GM23338 (cell line): ENCODE measurements around the gene C1GALT1C1L. TPM values are rescaled to one million over a fixed set of nuclear protein-coding genes. Genes with fewer than 3 reads are reported as not detected.
"Not testable (repeated sequence)": the region's sequence is repeated elsewhere in the genome, so short reads cannot be mapped to it uniquely, and the experiment has no call there.

Experiments
- ATAC-seq: fragments of 200-7000 bp; cut with Tn5 transposase; 3 replicates; pipeline ENCODE4 v1.9.1; 2020
- DNase-seq: peaks from one replicate; pipeline ENCODE4 v3.0.0-alpha.2; 2015; ENCODE audit warnings: low spot score
- H2AFZ ChIP-seq: fragments of 200-600 bp; sonication (generic); 2 replicates; pipeline ENCODE4 v1.8.0; 2016; ENCODE audit warnings: antibody characterized with exemption, mild to moderate bottlenecking, moderate library complexity
- H3F3A ChIP-seq: fragments of 200-600 bp; sonication (generic); replicated peaks from 2 replicates; pipeline ENCODE4 v1.8.0; 2017; ENCODE audit warnings: antibody characterized with exemption, mixed run types, low read depth
- H3K27ac ChIP-seq: fragments of 200-600 bp; sonication (generic); 2 replicates; pipeline ENCODE4 v1.6.1; 2016; ENCODE audit warnings: low read depth
- H3K27me3 ChIP-seq: fragments of 200-600 bp; sonication (generic); 2 replicates; pipeline ENCODE4 v1.8.0; 2016; ENCODE audit warnings: mild to moderate bottlenecking, mixed run types, moderate library complexity; ENCODE audit not compliant: insufficient read depth
- H3K36me3 ChIP-seq: fragments of 200-600 bp; sonication (generic); 2 replicates; pipeline ENCODE4 v1.8.0; 2016; ENCODE audit warnings: mild to moderate bottlenecking; ENCODE audit not compliant: insufficient read depth
- H3K4me1 ChIP-seq: fragments of 200-600 bp; sonication (generic); 2 replicates; pipeline ENCODE4 v1.8.0; 2016; ENCODE audit warnings: mild to moderate bottlenecking, moderate library complexity; ENCODE audit not compliant: insufficient read depth
- H3K4me2 ChIP-seq: fragments of 200-600 bp; sonication (generic); 2 replicates; pipeline ENCODE4 v1.7.1; 2017; ENCODE audit warnings: mixed run types
- H3K4me3 ChIP-seq: fragments of 200-600 bp; sonication (generic); 2 replicates; pipeline ENCODE4 v1.6.1; 2016; ENCODE audit warnings: mixed run types
- H3K79me2 ChIP-seq: fragments of 200-600 bp; sonication (generic); replicated peaks from 2 replicates; pipeline ENCODE4 v1.8.0; 2017; ENCODE audit warnings: mild to moderate bottlenecking; ENCODE audit not compliant: insufficient read depth
- H3K9me2 ChIP-seq: fragments of 200-600 bp; sonication (generic); 2 replicates; pipeline ENCODE4 v1.8.0; 2017; ENCODE audit not compliant: insufficient read depth
- H4K20me1 ChIP-seq: fragments of 200-600 bp; sonication (generic); replicated peaks from 2 replicates; pipeline ENCODE4 v1.8.0; 2017; ENCODE audit warnings: mild to moderate bottlenecking; ENCODE audit not compliant: insufficient read depth
- H3K27ac Mint-ChIP-seq: 2 replicates; pipeline ENCODE4 v1.8.0; 2020; ENCODE audit warnings: inconsistent platforms, mild to moderate bottlenecking, moderate library complexity, mixed read lengths
- H3K27me3 Mint-ChIP-seq: 3 replicates; pipeline ENCODE4 v1.8.0; 2022; ENCODE audit warnings: low read depth, mild to moderate bottlenecking, moderate library complexity, mixed read lengths, inconsistent platforms; ENCODE audit not compliant: insufficient read depth, poor library complexity
- H3K36me3 Mint-ChIP-seq: 3 replicates; pipeline ENCODE4 v1.8.0; 2021; ENCODE audit warnings: low read depth, mild to moderate bottlenecking, inconsistent platforms, moderate library complexity, mixed read lengths
- H3K4me1 Mint-ChIP-seq: 3 replicates; pipeline ENCODE4 v1.8.0; 2020; ENCODE audit warnings: mild to moderate bottlenecking, inconsistent platforms, mixed read lengths
- H3K4me3 Mint-ChIP-seq: 3 replicates; pipeline ENCODE4 v1.8.0; 2021; ENCODE audit warnings: moderate library complexity, mild to moderate bottlenecking, inconsistent platforms, mixed read lengths
- H3K9me3 Mint-ChIP-seq: 3 replicates; pipeline ENCODE4 v1.8.0; 2020; ENCODE audit warnings: moderate library complexity, mild to moderate bottlenecking, inconsistent platforms, mixed read lengths
- CREB1 ChIP-seq: fragments of 250-450 bp; sonication (Bioruptor Pico); IDR thresholded peaks from 2 replicates; pipeline ENCODE4 v1.5.0; 2020; ENCODE audit warnings: low read depth, mild to moderate bottlenecking, moderate library complexity
- EZH2phosphoT487 ChIP-seq: fragments of 200-600 bp; sonication (generic); IDR thresholded peaks from one replicate; pipeline ENCODE4 v1.8.1; 2018; ENCODE audit warnings: antibody characterized with exemption; ENCODE audit not compliant: unreplicated experiment
- JUNB ChIP-seq: IDR thresholded peaks from one replicate; pipeline ENCODE4 v1.6.1; 2016; ENCODE audit warnings: antibody characterized with exemption; ENCODE audit not compliant: unreplicated experiment
- POLR2AphosphoS5 ChIP-seq: IDR thresholded peaks from 2 replicates; pipeline ENCODE4 v1.6.1; 2016; ENCODE audit warnings: antibody characterized with exemption, low read depth
- ZNF114 ChIP-seq: fragments of 250-450 bp; sonication (Bioruptor Pico); IDR thresholded peaks from 2 replicates; pipeline ENCODE4 v1.5.0; 2020; ENCODE audit warnings: mild to moderate bottlenecking, moderate library complexity
- ZNF331 ChIP-seq: fragments of 250-450 bp; sonication (Bioruptor Pico); IDR thresholded peaks from 2 replicates; pipeline ENCODE4 v1.5.0; 2020; ENCODE audit warnings: low read depth, mild to moderate bottlenecking, moderate library complexity
- ZNF462 ChIP-seq: fragments of 250-450 bp; sonication (Bioruptor Pico); IDR thresholded peaks from 2 replicates; pipeline ENCODE4 v1.5.0; 2020; ENCODE audit warnings: mild to moderate bottlenecking, moderate library complexity
- polyA plus RNA-seq: library from polyadenylated mRNA; unstranded; fragments of >200 nt; fragmentation: Nextera tagmentation; extraction: Ambion mirVana; gene quantifications from 2 replicates; pipeline ENCODE4 v1.2.1, GENCODE V29; 2016
- total RNA-seq: library from RNA; depleted of rRNA; stranded (reverse); fragments of >200 nt; shearing (Covaris generic); gene quantifications from 2 replicates; pipeline ENCODE4 v1.2.3, GENCODE V29; 2014

C1GALT1C1L gene
- total and polyA plus RNA-seq, 2 experiments from 2014 or later = 0.17 to 0.99 TPM

- not testable (repeated sequence) for H3K4me2 ChIP-seq, H3K4me3 Mint-ChIP-seq, H3K27me3 ChIP-seq, H3K4me1 ChIP-seq, H3K4me3 ChIP-seq, H3K36me3 Mint-ChIP-seq, H3K27ac ChIP-seq, H3K9me2 ChIP-seq, H3K36me3 ChIP-seq, H4K20me1 ChIP-seq, H3K4me1 Mint-ChIP-seq, H3K27me3 Mint-ChIP-seq, H3K79me2 ChIP-seq, H3K9me3 Mint-ChIP-seq, H2AFZ ChIP-seq, H3F3A ChIP-seq, ATAC-seq, H3K27ac Mint-ChIP-seq, DNase-seq
Observed at GRCh38 chr2:43698140-43698539, 21.9 kb upstream of the C1GALT1C1L start.

GRCh38 chr2:43692428-43692994, 16.3 kb upstream of the C1GALT1C1L start:
- Histone ChIP-seq H3K79me2 (no peaks in the 10 kb centered on the region), H3K9me2 (no peaks in the 10 kb centered on the region), H3K27me3 (no peaks in the 10 kb centered on the region), H4K20me1 (no peaks in the 10 kb centered on the region), H3F3A (no peaks in the 10 kb centered on the region), H2AFZ (no peak overlapping the region), H3K4me3 (no peak overlapping the region), H3K4me1 (no peaks in the 10 kb centered on the region), H3K27ac (no peak overlapping the region), H3K4me2 (no peak overlapping the region), H3K36me3 (no peaks in the 10 kb centered on the region)
- ATAC-seq = no peak
- H3K4me3 Mint-ChIP-seq = no peak overlapping the region
- TF ChIP-seq JUNB = no peak
- TF ChIP-seq POLR2AphosphoS5 = no peak
- no peak overlapping the region for H3K27ac Mint-ChIP-seq
- no peaks in the 10 kb centered on the region for H3K4me1 Mint-ChIP-seq
- DNase-seq = no peak
- peaks cover 1% of the 10 kb centered on the region for H3K27me3 Mint-ChIP-seq
- H3K9me3 Mint-ChIP-seq = no peaks in the 10 kb centered on the region; the same call in 2 of the 3 replicates
- no peaks in the 10 kb centered on the region for H3K36me3 Mint-ChIP-seq

GRCh38 chr2:43689999-43690398, 13.8 kb upstream of the C1GALT1C1L start:
- no peaks in the 10 kb centered on the region; the same call in 2 of the 3 replicates for H3K9me3 Mint-ChIP-seq
- Histone ChIP-seq H2AFZ (no peak overlapping the region), H3K27me3 (no peaks in the 10 kb centered on the region), H3K79me2 (no peaks in the 10 kb centered on the region), H3K36me3 (no peaks in the 10 kb centered on the region), H3K27ac (no peak overlapping the region), H3K9me2 (no peaks in the 10 kb centered on the region), H3F3A (no peaks in the 10 kb centered on the region), H4K20me1 (no peaks in the 10 kb centered on the region), H3K4me1 (no peaks in the 10 kb centered on the region), H3K4me3 (no peak overlapping the region), H3K4me2 (no peak overlapping the region)
- DNase-seq = no peak
- no peak overlapping the region for H3K27ac Mint-ChIP-seq
- no peak overlapping the region for H3K4me3 Mint-ChIP-seq
- H3K4me1 Mint-ChIP-seq = no peaks in the 10 kb centered on the region
- no peak for ATAC-seq
- H3K27me3 Mint-ChIP-seq = peaks cover 4% of the 10 kb centered on the region
- TF ChIP-seq CREB1 (CRISPR knock-in tag) (no peak), ZNF114 (CRISPR knock-in tag) (no peak)
- no peaks in the 10 kb centered on the region for H3K36me3 Mint-ChIP-seq

- H3K4me1 ChIP-seq = no peaks in the 10 kb centered on the region
- no peaks in the 10 kb centered on the region for H3F3A ChIP-seq
- no peak overlapping the region for H3K4me2 ChIP-seq
- ATAC-seq = no peak
- Mint-ChIP-seq H3K36me3 (no peaks in the 10 kb centered on the region), H3K9me3 (no peaks in the 10 kb centered on the region), H3K27me3 (peaks cover 4% of the 10 kb centered on the region), H3K4me3 (no peak overlapping the region), H3K27ac (no peak overlapping the region), H3K4me1 (no peaks in the 10 kb centered on the region)
- no peaks in the 10 kb centered on the region for H3K27me3 ChIP-seq
- no peak overlapping the region for H3K4me3 ChIP-seq
- H3K79me2 ChIP-seq = no peaks in the 10 kb centered on the region
- no peak overlapping the region for H3K27ac ChIP-seq
- no peaks in the 10 kb centered on the region for H4K20me1 ChIP-seq
- H3K9me2 ChIP-seq = no peaks in the 10 kb centered on the region
- DNase-seq = no peak
- H2AFZ ChIP-seq = no peak overlapping the region
- H3K36me3 ChIP-seq = no peaks in the 10 kb centered on the region
- TF ChIP-seq ZNF331 (no peak), EZH2phosphoT487 (no peak), ZNF462 (no peak)
Observed at GRCh38 chr2:43685357-43685756, 9.1 kb upstream of the C1GALT1C1L start.
